ENCODE data around the gene PCDH9. TPM values are rescaled to one million over a fixed set of nuclear protein-coding genes. Genes with fewer than 3 reads are reported as not detected.

PCDH9 gene
- total and polyA plus RNA-seq, 2 of the 13 experiments (the other 11 are each of a cell fraction or from before 2014, with no cell fraction given) = 0.09 TPM; not detected in 1

GRCh38 chr13:66723576-66723975 lies 506.6 kb downstream of the PCDH9 start:
- CTCF ChIA-PET (ENCODE audit: low intra/inter-chr PET ratio, low total read pairs) = no interaction called here
- H3K4me3 ChIP-seq (replicated peaks in 1 of 3; ENCODE audit: insufficient read depth in 1 of 3, low read depth in 2 of 3, low read length in 3 of 3) = no peak overlapping the region
- no peak overlapping the region for H3K27ac ChIP-seq (ENCODE audit: extremely low read length, insufficient read depth, low read length)
- no peaks in the 10 kb centered on the region for H3K79me2 ChIP-seq (ENCODE audit: insufficient read depth, low read length)
- in situ Hi-C loops (cut with HindIII; ENCODE audit: extremely low pct_ligation_motif_present, low pct_unique_long_range_greater_than_20kb) = no loop called here
- 0% methylated on average over 2 of the region's 2 CpGs for WGBS (ENCODE audit: low lambda C conversion rate)
- no peaks in the 10 kb centered on the region for H3K36me3 ChIP-seq (replicated peaks in 1 of 2; ENCODE audit: control insufficient read depth in 1 of 2, insufficient read depth in 2 of 2, low read length in 2 of 2)
- ATAC-seq (no peak), DNase-seq (ENCODE audit: low spot score) (no peak), FAIRE-seq (no peak)
- no peaks in the 10 kb centered on the region for H3K27me3 ChIP-seq (ENCODE audit: control insufficient read depth in 1 of 2, insufficient read depth in 2 of 2, low read length in 2 of 2)
- no peak overlapping the region for H2AFZ ChIP-seq (ENCODE audit: low read length)
- H3K4me1 ChIP-seq (ENCODE audit: insufficient read depth, low read length) = no peaks in the 10 kb centered on the region
- intact Hi-C loops (cut with micrococcal nuclease; ENCODE audit: unreplicated experiment) = no loop called here
- TF ChIP-seq ZNF891 (CRISPR knock-in tag; IDR thresholded peaks at IDR 0.05) = no peak
- no peak for TF ChIP-seq ZNF205 (CRISPR knock-in tag; IDR thresholded peaks at IDR 0.05)
- no peak for TF ChIP-seq MZF1 (CRISPR knock-in tag; IDR thresholded peaks at IDR 0.05; ENCODE audit: borderline replicate concordance)
- no peak for TF ChIP-seq PAF1 (CRISPR knock-in tag; IDR thresholded peaks at IDR 0.05)
- no peaks in the 10 kb centered on the region for H3K9me3 ChIP-seq (ENCODE audit: low read length)
- H4K20me1 ChIP-seq (ENCODE audit: insufficient read depth, low read length) = no peaks in the 10 kb centered on the region
- no peak overlapping the region for H3K4me2 ChIP-seq (ENCODE audit: low read depth, low read length)
- POLR2A ChIA-PET = no interaction called here
- H3K9ac ChIP-seq (ENCODE audit: insufficient read depth, low read depth, low read length) = no peak overlapping the region
- no TSS peak for BruUV-seq (replicated peaks)

DNA sequence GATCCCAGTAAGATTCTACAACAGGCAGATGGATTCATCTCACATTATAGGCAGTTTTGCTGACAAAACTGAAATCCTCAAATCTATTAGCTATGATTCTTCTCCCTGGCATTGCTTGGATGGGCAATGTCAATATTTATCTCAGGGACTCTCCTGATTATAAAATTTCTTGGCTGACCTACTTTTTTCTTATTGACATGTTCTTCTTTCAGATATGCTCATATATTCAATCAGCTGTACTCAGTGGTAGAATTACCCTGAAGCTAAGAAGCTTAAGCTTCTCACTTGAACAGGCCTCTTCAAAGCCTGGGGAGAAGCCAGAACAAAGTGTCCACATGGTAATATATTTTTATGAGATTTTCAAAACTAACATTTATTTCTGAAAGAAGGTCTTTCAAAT lies 513.6 kb downstream of the PCDH9 start:
- H3K9ac ChIP-seq (ENCODE audit: insufficient read depth, low read depth, low read length) = no peak overlapping the region
- no peak overlapping the region for H3K27ac ChIP-seq (ENCODE audit: extremely low read length, insufficient read depth, low read length)
- H3K9me3 ChIP-seq (ENCODE audit: low read length) = no peaks in the 10 kb centered on the region
- H2AFZ ChIP-seq (ENCODE audit: low read length) = no peak overlapping the region
- in situ Hi-C loops (cut with HindIII; ENCODE audit: extremely low pct_ligation_motif_present, low pct_unique_long_range_greater_than_20kb) = no loop called here
- DNase-seq (ENCODE audit: low spot score) (no peak), FAIRE-seq (no peak), ATAC-seq (no peak)
- TF ChIP-seq ZNF704 (CRISPR knock-in tag; IDR thresholded peaks at IDR 0.05; ENCODE audit: borderline replicate concordance) (no peak), ZNF709 (CRISPR knock-in tag; IDR thresholded peaks at IDR 0.05) (no peak), SRSF9 (IDR thresholded peaks at IDR 0.05; ENCODE audit: borderline replicate concordance, insufficient read depth, low read depth, low read length, poor library complexity, severe bottlenecking) (no peak), CCAR2 (optimal IDR thresholded peaks at IDR 0.05; ENCODE audit: low read depth, low read length) (no peak), ZNF644 (CRISPR knock-in tag; IDR thresholded peaks at IDR 0.05; ENCODE audit: low read depth) (no peak), MEF2D (CRISPR knock-in tag; IDR thresholded peaks at IDR 0.05) (no peak), NFRKB (IDR thresholded peaks at IDR 0.05) (no peak), ZMYM3 (CRISPR knock-in tag; IDR thresholded peaks at IDR 0.05) (no peak), DMAP1 (CRISPR knock-in tag; IDR thresholded peaks at IDR 0.05) (no peak), MAX (IDR thresholded peaks at IDR 0.05) (no peak), ZNF136 (CRISPR knock-in tag; IDR thresholded peaks at IDR 0.05; ENCODE audit: low read depth) (no peak), ZNF326 (CRISPR knock-in tag; IDR thresholded peaks at IDR 0.05; ENCODE audit: borderline replicate concordance) (no peak), ATAD3A (CRISPR knock-in tag; IDR thresholded peaks at IDR 0.05) (no peak), ZFX (CRISPR knock-in tag; IDR thresholded peaks at IDR 0.05; ENCODE audit: low read depth) (no peak), SRF (IDR thresholded peaks at IDR 0.05; ENCODE audit: low read depth, low read length) (no peak)
- BruUV-seq (replicated peaks) = no TSS peak
- H3K4me2 ChIP-seq (ENCODE audit: low read depth, low read length) = no peak overlapping the region
- intact Hi-C loops (cut with micrococcal nuclease; ENCODE audit: unreplicated experiment) = no loop called here
- ChIA-PET POLR2A (no interaction called here), CTCF (ENCODE audit: low intra/inter-chr PET ratio, low total read pairs) (no interaction called here)
- no peaks in the 10 kb centered on the region for H3K27me3 ChIP-seq (ENCODE audit: control insufficient read depth in 1 of 2, insufficient read depth in 2 of 2, low read length in 2 of 2)
- H3K36me3 ChIP-seq (replicated peaks in 1 of 2; ENCODE audit: control insufficient read depth in 1 of 2, insufficient read depth in 2 of 2, low read length in 2 of 2) = no peaks in the 10 kb centered on the region
- H3K4me1 ChIP-seq (ENCODE audit: insufficient read depth, low read length) = no peaks in the 10 kb centered on the region
- H3K4me3 ChIP-seq (replicated peaks in 1 of 3; ENCODE audit: insufficient read depth in 1 of 3, low read depth in 2 of 3, low read length in 3 of 3) = no peak overlapping the region
- H4K20me1 ChIP-seq (ENCODE audit: insufficient read depth, low read length) = no peaks in the 10 kb centered on the region
- H3K79me2 ChIP-seq (ENCODE audit: insufficient read depth, low read length) = no peaks in the 10 kb centered on the region
